GM18511 (cell line): ENCODE data around the gene LAMC3.

ENCODE experiments used
- ATAC-seq: cut with Tn5 transposase; IDR thresholded peaks from one replicate; pipeline ENCODE4 v1.9.1; 2021; ENCODE audit warnings: mild to moderate bottlenecking, moderate library complexity; ENCODE audit not compliant: unreplicated experiment

The LAMC3 gene

DNA sequence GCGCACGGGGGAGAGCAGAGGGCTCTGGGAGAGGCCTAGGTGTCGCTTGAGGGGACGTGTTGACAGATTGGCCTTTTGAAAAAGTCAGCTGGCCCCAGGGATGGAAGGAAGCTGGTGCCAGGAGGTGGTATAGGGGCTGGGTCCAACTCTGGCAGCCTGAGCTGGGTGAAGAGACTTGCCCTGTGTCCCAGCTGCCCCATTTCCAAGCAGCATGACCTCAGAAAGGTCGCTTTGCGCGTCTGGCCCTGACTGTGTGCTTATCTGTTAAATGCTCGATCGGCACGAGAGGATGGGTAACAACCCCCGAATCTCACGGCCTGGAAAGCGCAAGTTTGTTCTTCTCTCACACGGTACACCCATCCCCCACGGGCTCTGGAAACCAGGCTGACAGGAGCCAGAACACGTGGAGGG, 31.2 kb upstream of the LAMC3 start:
- ATAC-seq: no peak

DNA sequence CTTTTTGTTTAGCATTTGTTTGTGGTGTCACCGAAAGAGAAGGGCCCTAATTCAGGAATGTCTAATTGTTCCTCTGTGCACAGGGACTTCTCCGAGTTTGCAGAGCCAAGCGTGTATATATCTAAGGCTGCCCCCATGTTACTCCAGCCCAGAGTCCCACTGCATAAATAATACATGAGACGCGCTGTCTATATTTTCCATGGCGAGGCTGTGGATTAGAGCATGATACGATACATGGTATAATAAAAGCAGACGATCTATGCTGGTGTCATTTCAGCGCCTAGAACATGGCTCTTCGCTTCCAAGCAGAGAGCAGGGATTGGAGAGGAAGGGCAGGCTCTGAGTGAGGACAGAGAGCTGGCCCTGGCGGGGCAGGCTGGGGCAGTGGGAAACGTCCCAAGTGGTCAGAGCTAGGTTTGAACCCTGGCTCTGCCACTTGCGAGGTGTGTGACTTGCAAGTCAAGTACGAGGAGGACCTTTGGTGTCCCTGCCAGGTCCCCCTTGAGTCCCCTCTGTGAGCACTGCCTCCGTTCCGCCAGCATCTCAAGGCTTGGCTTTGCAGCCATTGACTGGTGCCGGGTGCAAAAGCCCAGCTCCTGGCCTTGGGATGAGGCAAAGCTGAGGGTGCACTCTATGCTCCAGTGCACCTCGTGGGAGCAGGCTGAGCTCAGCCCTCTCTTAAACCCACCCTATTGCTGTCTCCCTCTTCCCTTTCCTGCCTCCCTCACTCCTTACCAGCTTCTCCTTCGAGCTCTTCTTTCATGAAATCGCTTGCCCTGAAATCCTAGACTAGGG, 29.2 kb upstream of the LAMC3 start:
- no peak for ATAC-seq

DNA sequence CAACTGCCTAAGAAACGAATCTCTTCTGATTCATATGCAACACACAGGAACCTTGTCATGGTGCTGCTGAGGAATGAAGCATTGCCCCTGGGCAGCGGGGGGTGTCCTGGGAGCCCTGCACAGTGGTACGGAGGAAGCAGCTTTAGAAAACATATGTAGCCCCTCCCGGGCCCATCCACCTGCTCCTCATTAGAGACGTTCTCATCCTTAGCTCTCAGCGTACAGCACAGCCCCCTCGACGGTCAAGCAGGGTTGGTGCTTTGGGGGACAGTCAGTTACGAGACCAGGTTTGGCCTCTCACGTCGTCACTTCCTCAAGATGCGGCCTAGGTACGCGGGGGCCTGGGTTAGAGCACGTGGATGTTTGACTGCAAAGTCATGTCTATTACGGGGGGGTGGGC, 28.4 kb upstream of the LAMC3 start:
- ATAC-seq: no peak

DNA sequence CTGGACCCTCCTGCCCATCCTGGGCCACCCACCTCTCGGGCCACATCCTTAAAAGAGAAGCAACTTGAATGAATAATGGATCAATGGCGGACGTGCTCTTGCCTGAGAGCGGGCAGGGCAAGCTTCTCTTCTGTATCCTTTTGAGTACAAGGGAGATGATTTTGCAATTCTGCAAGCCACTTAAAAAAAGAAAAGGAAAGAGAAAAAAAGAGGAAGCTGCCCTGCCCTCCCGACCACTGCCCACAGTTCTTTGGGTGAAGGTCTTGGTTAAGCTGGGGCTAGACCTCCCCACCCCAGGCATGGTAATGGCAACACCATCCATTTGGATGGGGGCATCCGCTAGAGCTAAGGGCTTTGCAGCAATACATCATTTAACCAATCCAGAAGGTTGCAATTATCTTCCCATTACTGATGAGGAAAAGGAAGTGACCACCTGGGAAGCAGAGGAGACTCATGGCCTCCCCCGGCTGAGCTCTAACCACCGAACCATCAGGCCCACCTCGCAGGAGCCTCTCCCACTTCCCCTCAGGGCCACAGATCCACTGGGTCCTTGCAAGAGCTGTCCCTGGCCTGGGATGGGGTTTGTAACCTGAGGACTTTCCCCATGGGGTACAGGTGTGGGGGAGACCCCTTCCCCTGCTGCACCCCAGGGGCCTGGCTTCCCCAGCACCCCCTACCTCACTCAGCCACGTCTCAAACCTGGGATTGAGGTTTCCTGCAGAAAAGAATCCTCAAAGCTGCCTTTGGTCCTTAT, 27.8 kb upstream of the LAMC3 start:
- ATAC-seq: no peak

DNA sequence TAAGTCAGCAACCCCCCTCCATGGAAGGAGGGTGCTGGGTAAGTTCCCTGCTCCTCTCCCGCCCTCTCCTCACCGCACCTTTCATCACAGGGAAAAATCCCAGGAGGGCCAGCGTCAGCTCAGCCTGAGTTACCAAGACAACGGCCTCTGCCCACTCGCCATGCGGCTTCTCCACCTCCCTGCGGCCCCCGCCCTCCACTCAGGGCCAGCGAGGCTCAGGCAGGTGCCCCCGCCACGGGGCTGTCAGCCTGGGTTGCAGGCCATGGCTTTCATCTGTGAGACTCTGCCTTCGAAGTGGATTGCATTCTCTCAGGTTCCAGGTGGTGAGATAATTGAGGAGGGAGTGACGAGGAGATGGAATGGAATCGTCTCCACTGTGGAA, 27.2 kb upstream of the LAMC3 start:
- ATAC-seq: no peak

DNA sequence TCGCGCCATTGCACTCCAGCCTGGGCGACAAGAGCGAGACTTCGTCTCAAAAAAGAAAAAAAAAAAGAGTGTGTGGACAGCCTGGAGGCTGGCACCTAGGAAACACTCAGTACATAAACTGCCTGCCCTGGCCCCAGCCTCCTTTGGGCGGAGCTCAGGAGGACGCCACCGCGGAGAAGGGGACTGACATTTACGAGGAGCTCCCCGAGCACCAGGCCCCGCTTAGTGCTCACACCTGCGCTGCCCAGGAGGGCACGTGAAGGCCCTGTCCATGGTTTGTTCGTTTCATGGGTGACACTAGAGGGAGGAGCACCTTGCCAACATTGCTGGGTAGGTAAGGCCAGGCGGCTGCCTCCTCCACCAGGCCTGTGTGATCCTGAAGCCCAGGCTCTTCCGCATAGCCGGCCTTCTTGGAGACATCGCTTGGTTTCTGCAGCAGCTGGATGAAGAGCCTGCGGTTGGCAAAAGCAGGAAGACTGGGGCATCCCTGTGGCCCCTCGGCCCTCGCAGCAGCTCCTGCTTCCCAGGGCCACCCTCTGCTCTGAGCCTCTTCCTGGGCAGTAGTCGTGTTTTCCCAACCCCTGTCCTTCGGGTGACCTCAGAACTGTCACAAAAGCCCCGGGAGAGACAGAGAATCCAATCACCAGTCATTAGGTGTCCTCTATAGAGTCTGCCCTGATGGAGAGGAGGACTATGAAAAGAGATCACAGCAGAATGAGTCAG, 26.2 kb upstream of the LAMC3 start:
- no peak for ATAC-seq

DNA sequence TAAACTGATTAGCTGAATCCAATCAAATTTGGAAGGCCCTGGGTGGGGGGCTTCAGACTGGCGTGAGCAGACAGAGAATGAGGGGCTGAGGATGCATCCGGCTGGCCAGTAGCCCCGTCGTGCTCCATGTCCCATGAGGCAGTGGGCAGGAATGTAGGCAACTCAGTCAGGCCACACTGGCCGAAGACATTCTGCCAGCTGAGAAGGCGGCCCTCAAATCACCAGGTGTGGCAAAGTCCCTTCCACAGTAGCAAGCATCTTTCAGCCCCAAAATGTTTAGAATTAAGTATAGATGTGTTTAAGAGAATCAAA, 25.7 kb upstream of the LAMC3 start:
- no peak for ATAC-seq

DNA sequence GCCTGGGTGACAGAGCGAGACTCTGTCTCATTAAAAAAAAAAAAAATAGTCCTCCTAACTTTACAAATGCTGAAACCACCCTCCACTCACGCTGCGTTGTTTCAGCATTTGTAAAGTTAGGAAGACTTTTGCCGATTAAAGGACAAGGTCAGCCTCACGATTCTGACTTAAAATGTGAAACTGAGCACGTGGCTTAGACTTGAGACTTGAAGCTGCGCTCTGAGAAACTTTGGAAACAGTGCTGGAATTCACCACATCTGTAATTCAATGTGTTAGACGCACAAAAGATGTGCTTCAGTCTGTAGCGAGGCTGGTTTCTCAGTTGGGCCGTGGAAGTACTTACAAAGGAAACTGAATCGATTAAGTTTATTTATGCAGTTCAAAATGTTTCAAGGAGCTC, 25.0 kb upstream of the LAMC3 start:
- no peak for ATAC-seq

DNA sequence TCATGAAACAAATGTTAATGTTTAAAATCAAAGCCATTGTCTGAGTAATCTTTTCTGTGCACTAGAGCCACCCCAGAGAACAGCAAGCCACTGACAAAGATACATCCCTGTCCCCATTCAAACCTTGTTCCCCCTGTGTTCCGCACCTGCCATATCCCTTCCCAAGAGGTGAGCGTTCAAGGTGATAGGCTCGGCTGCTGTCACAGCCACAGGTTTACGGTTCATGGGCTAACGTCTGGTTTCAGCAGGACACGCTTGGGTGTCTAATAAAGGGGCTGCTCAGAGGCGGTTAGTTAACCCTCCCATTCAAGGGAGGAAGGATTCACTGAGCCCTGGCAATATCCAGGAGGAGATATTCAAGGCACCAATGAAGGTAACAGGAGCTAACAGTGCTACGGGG, 24.5 kb upstream of the LAMC3 start:
- no peak for ATAC-seq

DNA sequence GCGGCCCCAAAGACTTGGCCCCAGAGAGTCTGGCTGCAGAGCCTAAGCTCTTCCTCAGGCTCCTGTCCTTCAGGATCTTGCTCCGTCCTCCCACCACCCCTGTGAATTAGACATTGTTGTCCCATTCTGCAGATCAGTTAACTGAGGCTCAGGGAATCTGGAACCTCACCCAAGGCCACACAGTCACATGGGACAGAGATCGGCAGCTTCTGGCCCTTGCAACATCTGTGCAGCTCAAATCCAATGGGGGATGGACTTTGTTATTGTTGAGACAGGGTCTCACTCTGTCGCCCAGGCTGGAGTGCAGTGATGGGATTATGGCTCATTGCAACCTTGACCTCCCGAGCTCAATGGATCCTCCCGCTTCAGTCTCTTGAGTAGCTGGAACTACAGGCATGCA, 23.9 kb upstream of the LAMC3 start:
- ATAC-seq: no peak

DNA sequence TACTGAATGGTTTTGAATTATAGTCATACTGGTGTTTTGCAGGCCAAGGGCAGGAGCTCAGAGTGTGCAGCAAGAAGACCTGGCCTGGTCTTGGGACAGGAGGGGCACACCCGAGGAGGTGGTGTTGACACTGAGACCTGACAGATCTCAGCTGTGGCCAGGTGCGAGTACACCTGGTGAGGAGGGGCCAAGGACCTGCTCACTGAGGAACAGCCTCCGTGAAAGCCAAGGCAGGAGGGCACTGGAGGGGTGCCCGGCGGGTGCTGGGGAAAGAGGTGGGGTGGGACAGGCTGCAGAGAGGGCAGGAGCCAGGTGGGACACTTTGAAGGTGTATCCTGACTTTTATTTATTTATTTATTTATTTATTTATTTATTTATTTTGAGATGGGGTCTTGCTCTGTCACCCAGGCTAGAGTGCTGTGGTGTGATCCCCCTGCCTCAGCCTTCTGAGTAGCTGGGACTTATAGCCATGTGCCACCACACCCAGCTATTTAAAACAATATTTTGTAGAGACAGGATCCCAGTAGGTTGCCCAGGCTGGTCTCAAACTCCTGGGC, 23.3 kb upstream of the LAMC3 start:
- no peak for ATAC-seq

DNA sequence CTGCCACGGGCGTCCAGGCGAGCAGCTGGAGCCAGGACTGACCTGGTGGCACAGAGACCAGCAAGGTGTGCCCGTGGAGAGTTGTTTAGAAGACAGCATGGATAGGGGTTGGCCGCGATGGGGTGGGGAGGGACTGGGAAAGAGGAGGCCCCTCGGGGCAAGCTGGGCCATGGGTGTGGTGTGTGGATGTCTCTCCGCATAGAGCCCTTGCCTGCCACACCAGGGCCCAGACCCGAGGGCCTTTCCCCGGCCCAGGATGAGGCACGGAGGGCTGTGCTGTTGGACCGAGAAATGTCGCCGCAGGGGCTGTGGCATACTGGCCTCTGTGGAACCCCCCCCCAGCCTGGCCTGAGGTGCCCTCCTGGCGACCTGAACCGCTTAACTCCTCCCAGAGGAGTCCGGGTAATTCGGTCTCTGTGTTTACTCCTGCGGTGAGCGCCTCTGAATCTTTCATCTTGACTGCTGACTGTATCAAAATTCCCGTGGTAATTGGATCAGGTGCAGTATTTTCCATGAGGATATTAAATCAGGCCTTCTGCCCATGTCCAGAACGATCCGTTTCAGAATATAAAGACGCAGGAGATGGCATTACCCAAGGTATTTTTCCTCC, 22.5 kb upstream of the LAMC3 start:
- ATAC-seq: no peak

DNA sequence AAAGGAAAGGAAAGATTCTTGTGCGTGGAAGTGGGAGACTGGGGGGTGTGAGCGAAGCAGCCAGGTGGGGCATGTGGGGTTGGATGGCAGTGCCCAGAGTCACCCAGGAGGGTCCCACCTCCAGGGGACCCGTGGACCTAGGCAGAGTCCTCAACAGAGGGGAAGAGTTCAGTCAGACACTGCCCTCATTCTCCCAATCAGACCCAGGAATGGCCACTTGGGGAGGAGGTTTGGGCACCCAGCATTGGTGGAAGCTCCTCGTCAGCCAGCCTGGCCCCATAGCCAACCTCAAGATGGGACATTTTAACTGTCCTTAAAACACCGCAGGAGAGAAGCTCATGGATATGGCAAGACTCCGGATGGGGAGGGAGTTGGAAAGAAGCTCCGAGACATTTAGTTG, 21.9 kb upstream of the LAMC3 start:
- ATAC-seq: no peak

DNA sequence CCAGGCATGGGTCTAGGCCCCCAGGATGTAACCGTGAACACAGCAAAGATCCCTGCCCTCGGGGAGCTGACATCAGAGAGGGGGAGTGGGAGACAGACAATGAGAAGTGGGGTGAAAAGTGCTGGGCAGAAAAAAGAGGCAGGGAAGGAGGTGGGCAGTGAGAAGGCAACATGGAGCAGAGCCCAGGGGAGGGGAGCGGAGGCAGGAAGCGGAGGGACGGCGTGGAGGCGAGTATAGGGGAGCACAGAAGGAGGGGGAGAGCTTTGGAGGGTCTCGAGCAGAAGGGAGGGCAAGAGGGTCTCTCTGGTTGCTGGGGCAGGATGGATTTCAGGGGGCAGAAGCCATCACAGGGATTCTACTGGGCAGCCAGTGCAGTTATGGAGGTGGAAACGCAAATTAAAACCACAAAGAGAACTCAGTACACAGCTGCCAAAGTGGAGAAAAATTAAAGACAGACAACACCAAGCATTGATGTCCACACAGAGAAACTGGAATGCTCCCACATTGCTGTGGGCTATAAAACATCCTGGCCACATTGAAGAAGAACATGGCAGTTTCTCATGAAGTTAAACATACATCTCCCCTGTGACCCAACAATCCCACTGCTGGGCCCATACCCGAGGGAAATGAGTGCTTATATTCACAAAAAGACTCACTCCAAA, 21.1 kb upstream of the LAMC3 start:
- no peak for ATAC-seq

DNA sequence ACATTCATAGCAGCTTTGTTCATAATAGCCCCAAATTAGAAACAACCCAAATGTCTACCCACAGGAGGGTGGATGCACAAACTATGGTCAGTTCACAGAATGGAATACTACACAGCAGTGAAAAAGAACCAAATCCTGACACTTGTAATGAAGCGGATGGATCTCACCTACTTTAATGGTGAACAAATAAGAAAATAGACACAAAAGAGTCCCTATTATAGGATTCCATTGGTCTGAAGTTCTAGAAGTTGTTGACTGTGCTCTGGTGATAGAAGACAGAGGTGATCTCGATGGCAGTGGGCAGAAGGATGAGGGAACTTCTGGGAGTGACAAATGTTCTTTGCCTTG, 20.6 kb upstream of the LAMC3 start:
- ATAC-seq: no peak

DNA sequence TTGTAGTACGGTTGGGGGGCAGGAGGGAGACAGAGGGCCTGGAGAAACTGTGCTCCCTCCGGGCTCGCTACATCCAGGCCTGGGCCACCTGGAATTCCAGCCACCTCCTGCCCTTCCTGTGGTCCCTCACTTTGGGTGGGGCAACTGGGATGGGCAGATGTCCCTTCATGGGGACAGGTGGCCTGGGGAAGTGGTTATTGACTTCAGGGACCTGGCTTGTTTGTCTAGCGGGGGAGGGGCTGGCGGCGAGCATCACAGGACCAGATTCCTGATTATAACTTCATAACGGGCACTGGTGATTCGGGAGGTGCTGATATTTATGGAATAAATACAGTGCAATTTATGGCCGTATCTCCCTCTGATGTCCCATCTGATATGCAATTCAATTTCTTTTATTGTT, 20.1 kb upstream of the LAMC3 start:
- no peak for ATAC-seq

DNA sequence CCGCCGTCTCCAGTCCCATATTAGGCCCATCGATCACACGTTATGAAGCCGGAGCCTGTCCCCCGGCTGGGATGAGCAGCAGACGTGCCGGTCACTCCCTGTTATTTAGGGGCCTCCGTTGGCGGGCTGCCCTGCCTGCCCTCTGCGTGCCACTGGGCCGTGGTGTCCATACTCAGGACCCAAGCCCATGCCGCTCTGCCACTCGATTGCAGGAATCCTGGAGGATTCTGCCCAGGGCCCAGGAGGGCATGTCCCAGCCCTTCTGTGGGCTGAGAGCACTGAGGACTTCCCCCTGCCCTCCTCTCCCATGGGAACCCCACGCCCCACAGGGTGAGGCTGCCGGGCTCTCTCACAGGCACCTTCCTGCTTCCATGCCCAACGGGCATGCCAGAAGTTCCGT, 19.6 kb upstream of the LAMC3 start:
- ATAC-seq: no peak

DNA sequence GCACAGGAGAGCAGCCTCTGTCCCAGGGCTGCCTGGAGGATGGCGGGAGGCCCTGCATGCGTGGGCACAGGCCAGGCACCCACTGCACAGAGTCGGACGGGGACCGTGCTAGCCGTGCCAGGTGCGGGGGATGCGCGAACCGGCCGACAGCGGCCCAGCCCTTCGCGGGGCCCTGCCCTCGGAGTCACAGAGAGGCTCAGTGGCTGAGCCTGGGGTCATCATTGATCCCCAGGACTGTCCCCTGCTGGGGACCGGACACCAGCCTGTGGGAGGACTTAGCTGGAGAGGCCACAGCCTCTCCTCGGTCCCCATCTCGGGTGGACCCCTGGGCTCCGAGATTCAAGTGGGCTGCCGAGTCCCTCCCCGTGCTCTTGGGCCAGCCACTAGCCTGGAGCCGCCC, 19.1 kb upstream of the LAMC3 start:
- no peak for ATAC-seq

DNA sequence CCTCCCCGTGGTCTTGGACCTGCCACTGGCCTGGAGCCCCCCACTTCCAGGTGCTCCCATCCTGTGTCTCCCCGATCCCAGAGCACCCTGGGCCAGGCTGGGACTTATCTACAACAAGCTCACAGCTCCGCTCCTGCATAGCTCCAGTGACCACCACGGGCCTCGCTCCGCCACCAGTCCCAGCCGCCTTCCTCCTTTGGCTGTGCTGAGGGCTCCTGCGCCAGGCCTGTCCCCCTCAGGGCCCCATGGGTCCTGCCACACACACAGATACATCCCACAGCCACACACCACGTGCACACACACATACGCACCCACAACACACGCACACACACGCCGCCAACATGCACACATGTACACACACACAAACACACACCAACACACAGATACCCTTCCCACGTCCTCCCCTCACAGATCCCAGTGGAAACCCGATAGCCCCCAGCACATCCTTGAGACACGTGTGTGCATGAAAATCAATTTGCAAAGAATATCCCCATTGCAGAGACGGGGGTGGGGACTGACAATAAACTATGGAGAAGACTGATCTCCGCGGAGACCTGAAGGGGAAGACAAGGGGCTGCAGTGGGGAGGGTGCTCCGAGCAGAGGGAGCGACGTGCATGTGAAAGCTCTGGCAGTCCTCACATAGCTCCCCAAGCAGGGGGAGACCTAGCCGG, 18.5 kb upstream of the LAMC3 start:
- no peak for ATAC-seq

DNA sequence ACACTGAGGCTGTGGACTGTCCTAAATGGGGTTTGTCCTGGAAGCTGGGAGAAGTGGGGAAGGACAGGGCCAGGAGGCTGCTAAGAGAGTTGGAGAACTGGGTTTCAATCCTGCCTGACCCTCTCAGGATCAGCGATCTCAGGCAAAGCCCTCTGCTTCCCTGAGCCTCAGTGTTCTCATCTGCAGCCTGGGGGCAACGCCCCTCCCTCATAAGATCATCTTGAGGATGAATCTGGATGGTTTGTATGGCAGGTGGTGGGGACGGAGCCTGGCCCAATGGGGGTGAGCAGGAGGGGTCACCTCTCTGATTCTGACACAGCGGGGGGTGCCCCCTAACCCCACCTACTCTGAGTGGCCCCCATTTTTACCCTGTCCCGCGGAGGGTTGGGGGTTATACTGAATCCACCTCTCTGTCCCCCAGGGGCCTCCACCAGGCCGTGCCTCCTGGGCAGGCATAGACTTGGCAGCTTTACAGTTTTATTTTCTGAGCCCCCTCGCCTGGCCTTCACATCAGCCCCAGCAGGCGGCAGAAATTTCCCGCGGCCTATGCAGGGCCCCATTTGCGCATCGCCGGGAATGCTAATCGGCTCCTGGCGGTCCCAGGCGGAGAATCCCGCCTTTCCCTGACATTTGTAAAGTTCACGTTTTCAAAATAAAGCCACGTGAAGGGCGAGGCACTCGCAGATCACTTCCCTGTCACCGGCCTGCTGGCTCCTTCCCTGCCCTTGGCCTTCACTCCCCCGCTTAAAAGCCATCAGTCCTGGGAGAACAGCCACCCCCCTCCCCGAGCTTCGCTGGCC, 17.8 kb upstream of the LAMC3 start:
- no peak for ATAC-seq
